ENCODE measurements around the gene SPATC1L. TPM values are rescaled to one million over a fixed set of nuclear protein-coding genes. Genes with fewer than 3 reads are reported as not detected.

Gene SPATC1L
- polyA plus RNA-seq, 3 donors = 3.3 to 6.7 (median 5.8) TPM

GRCh38 chr21:46118316-46119143 is 65.7 kb downstream of the SPATC1L start:
- Mint-ChIP-seq H3K9me3 (peaks cover 0 to 19% (median 7%) of the 10 kb centered on the region in 7 donors), H3K4me3 (no peak overlapping the region), H3K4me1 (no peaks in the 10 kb centered on the region), H3K27me3 (ENCODE audit: low read depth in 3 of 3) (peaks cover 2 to 3% (median 2%) of the 10 kb centered on the region in 3 donors), H3K27ac (no peak overlapping the region), H3K36me3 (no peaks in the 10 kb centered on the region)
- H3K4me3 ChIP-seq (replicated peaks in 1 of 3; ENCODE audit: low read depth in 2 of 3, low read length in 3 of 3) = no peak overlapping the region
- no peak overlapping the region for H3K27ac ChIP-seq (ENCODE audit: low read depth in 1 of 2, low read length in 2 of 2)
- TF ChIP-seq, protein P1, sequence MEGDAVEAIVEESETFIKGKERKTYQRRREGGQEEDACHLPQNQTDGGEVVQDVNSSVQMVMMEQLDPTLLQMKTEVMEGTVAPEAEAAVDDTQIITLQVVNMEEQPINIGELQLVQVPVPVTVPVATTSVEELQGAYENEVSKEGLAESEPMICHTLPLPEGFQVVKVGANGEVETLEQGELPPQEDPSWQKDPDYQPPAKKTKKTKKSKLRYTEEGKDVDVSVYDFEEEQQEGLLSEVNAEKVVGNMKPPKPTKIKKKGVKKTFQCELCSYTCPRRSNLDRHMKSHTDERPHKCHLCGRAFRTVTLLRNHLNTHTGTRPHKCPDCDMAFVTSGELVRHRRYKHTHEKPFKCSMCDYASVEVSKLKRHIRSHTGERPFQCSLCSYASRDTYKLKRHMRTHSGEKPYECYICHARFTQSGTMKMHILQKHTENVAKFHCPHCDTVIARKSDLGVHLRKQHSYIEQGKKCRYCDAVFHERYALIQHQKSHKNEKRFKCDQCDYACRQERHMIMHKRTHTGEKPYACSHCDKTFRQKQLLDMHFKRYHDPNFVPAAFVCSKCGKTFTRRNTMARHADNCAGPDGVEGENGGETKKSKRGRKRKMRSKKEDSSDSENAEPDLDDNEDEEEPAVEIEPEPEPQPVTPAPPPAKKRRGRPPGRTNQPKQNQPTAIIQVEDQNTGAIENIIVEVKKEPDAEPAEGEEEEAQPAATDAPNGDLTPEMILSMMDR (IDR thresholded peaks at IDR 0.05) = no peak
- intact Hi-C loops (cut with micrococcal nuclease) = no loop called here
- H3K9me3 ChIP-seq (replicated peaks in 1 of 2; ENCODE audit: control insufficient read depth in 1 of 2, insufficient read depth in 1 of 2, low read length in 2 of 2) = peaks cover 5 to 16% of the 10 kb centered on the region in 2 donors
- H3K79me2 ChIP-seq (ENCODE audit: insufficient read depth, low read length) = no peaks in the 10 kb centered on the region
- no peaks in the 10 kb centered on the region for H4K20me1 ChIP-seq (ENCODE audit: insufficient read depth, low read length)
- WGBS (ENCODE audit: insufficient coverage) = 92% methylated on average over 27 of the region's 27 CpGs
- H3K27me3 ChIP-seq (ENCODE audit: control insufficient read depth in 2 of 2, insufficient read depth in 2 of 2, low read length in 2 of 2) = no peaks in the 10 kb centered on the region
- H2AFZ ChIP-seq (ENCODE audit: insufficient read depth, low read depth, low read length, poor library complexity, severe bottlenecking) = no peak overlapping the region
- no peaks in the 10 kb centered on the region for H3K4me1 ChIP-seq (ENCODE audit: control insufficient read depth in 1 of 2, insufficient read depth in 2 of 2, low read length in 2 of 2)
- no peak overlapping the region for H3K9ac ChIP-seq (ENCODE audit: insufficient read depth, low read length, poor library complexity, severe bottlenecking)
- H3K4me2 ChIP-seq (replicated peaks; ENCODE audit: extremely low read depth, low read length, poor library complexity, severe bottlenecking) = no peak overlapping the region
- DNase-seq = no peak
- H3K36me3 ChIP-seq (replicated peaks in 1 of 2; ENCODE audit: control insufficient read depth in 1 of 2, insufficient read depth in 2 of 2, low read length in 2 of 2) = no peaks in the 10 kb centered on the region

DNA sequence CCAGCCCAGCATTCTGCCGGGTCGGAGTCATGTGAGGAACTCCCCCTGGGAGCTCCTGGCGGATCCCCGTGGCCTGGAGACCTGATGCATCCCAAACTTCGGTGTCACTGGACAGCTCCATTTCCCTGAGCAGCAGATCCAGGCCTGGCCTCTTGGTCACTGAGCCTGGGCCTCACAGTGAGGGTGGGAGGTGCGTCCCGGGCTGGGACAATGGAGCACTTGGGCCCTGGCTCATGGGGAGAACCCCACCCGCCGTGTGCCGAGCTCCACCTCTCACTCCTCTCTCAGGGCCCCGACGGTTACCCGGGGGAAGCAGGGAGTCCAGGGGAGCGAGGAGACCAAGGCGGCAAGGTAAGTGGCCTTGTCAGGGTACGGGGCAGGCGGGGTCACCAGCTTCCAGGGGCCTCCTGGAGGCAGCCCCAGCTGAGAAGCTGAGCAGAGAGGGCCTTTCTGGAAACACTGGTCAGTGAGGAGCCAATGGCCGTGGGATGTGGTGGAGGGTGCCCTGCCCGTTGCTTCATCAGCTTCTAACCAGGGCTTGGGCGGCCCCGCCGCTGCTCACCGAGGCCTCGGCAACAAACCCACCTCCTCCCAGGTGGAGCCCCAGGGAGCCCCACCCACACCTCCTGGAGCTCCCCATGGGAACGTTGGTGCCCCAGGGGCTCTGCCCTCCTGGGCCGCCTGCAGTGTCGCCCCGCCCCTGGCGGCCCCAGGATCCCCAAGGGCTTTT is 66.5 kb downstream of the SPATC1L start:
- H3K27ac Mint-ChIP-seq = no peak overlapping the region
- Histone ChIP-seq H3K79me2 (ENCODE audit: insufficient read depth, low read length) (no peaks in the 10 kb centered on the region), H3K4me1 (ENCODE audit: control insufficient read depth in 1 of 2, insufficient read depth in 2 of 2, low read length in 2 of 2) (no peaks in the 10 kb centered on the region), H3K9me3 (replicated peaks in 1 of 2; ENCODE audit: control insufficient read depth in 1 of 2, insufficient read depth in 1 of 2, low read length in 2 of 2) (peaks cover 5 to 16% of the 10 kb centered on the region in 2 donors), H4K20me1 (ENCODE audit: insufficient read depth, low read length) (no peaks in the 10 kb centered on the region), H3K4me3 (replicated peaks in 1 of 3; ENCODE audit: low read depth in 2 of 3, low read length in 3 of 3) (no peak overlapping the region), H2AFZ (ENCODE audit: insufficient read depth, low read depth, low read length, poor library complexity, severe bottlenecking) (no peak overlapping the region), H3K36me3 (replicated peaks in 1 of 2; ENCODE audit: control insufficient read depth in 1 of 2, insufficient read depth in 2 of 2, low read length in 2 of 2) (no peaks in the 10 kb centered on the region), H3K27me3 (ENCODE audit: control insufficient read depth in 2 of 2, insufficient read depth in 2 of 2, low read length in 2 of 2) (no peaks in the 10 kb centered on the region), H3K27ac (ENCODE audit: low read depth in 1 of 2, low read length in 2 of 2) (no peak overlapping the region), H3K9ac (ENCODE audit: insufficient read depth, low read length, poor library complexity, severe bottlenecking) (no peak overlapping the region), H3K4me2 (replicated peaks; ENCODE audit: extremely low read depth, low read length, poor library complexity, severe bottlenecking) (no peak overlapping the region)
- peaks cover 1 to 3% (median 2%) of the 10 kb centered on the region in 3 donors for H3K27me3 Mint-ChIP-seq (ENCODE audit: low read depth in 3 of 3)
- 82% methylated on average over 19 of the region's 29 CpGs for WGBS (ENCODE audit: insufficient coverage)
- TF ChIP-seq, protein P1 (IDR thresholded peaks at IDR 0.05) = no peak
- intact Hi-C loops (cut with micrococcal nuclease) = no loop called here
- H3K4me3 Mint-ChIP-seq = no peak overlapping the region
- no peaks in the 10 kb centered on the region for H3K36me3 Mint-ChIP-seq
- H3K4me1 Mint-ChIP-seq = no peaks in the 10 kb centered on the region
- DNase-seq = no peak
- peaks cover 0 to 20% (median 9%) of the 10 kb centered on the region in 7 donors for H3K9me3 Mint-ChIP-seq

Data from CD14-positive monocyte (primary cell).